ENCODE data around the gene AQP5. TPM values are rescaled to one million over a fixed set of nuclear protein-coding genes. Genes with fewer than 3 reads are reported as not detected.

AQP5 gene
- total RNA-seq, 3 donors from 2014 or later (not counting 1 experiment from before 2014, with no cell fraction given) = not detected

DNA sequence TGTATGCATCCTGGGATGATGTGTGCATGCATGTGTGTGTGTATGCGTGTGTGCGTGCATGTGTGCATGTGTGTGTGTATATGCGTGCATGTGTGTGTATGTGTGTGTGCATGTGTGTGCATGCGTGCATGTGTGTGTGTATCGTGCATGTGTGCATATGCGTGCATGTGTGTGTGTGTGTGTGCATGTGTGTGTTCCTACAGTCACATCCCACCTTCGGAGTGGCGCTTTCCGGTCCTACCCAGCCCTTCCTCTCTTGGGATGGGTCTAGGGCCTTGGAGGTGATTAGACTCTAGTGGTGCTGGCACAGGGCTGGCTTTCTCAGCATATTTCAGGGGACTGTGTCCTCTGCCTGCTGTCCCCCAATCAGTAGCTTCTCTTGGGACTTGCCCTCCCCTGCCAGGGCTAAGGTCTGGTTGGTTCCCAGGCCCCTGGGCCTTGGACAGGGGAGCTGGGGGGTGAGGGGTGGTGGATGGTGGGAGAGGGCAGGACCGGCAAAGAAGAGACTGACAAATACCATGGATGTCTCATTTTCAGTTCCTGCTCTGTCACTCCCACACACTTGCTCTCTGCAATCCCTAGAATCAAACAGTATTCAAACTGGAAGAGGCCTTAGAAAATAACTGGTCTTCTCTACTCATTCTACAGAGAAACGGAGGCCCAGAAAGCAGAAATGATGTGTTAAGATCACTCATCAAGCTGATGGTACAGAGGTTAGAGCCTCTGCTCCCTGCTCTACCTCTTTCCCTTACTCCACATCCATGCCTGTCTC is 36.1 kb upstream of the AQP5 start:
- H3K9me3 ChIP-seq (ENCODE audit: control insufficient read depth, insufficient read depth, low read length) = no peaks in the 10 kb centered on the region
- no peak overlapping the region for H3K4me3 Mint-ChIP-seq
- H3K36me3 Mint-ChIP-seq = no peaks in the 10 kb centered on the region
- no peak overlapping the region for H3K4me3 ChIP-seq (ENCODE audit: low read length)
- no peak overlapping the region for H3K27ac Mint-ChIP-seq
- intact Hi-C loops (cut with micrococcal nuclease) = no loop called here
- H3K4me1 ChIP-seq (ENCODE audit: control insufficient read depth, insufficient read depth, low read length) = no peaks in the 10 kb centered on the region
- no peaks in the 10 kb centered on the region for H3K4me1 Mint-ChIP-seq
- DNase-seq (no peak), ATAC-seq (peak in 1 of 3 donors; percentile 33)
- no peak for TF ChIP-seq CTCF (IDR thresholded peaks at IDR 0.05)
- peaks cover 0 to 9% of the 10 kb centered on the region in 2 donors for H3K27me3 Mint-ChIP-seq (ENCODE audit: low read depth in 2 of 2)
- no peak overlapping the region for H3K27ac ChIP-seq (ENCODE audit: low read length)
- 94% methylated on average over 11 of the region's 11 CpGs for WGBS (ENCODE audit: insufficient coverage)
- no peaks in the 10 kb centered on the region for H3K27me3 ChIP-seq (ENCODE audit: control insufficient read depth, insufficient read depth, low read length)
- H3K36me3 ChIP-seq (ENCODE audit: control insufficient read depth, insufficient read depth, low read length) = no peaks in the 10 kb centered on the region
- H3K9me3 Mint-ChIP-seq = no peaks in the 10 kb centered on the region

GRCh38 chr12:49928471-49928870 is 33.2 kb upstream of the AQP5 start:
- intact Hi-C loops (cut with micrococcal nuclease) = no loop called here
- H3K4me3 ChIP-seq (ENCODE audit: low read length) = no peak overlapping the region
- H3K36me3 ChIP-seq (ENCODE audit: control insufficient read depth, insufficient read depth, low read length) = no peaks in the 10 kb centered on the region
- no peaks in the 10 kb centered on the region for H3K27me3 ChIP-seq (ENCODE audit: control insufficient read depth, insufficient read depth, low read length)
- 96% methylated on average over 6 of the region's 6 CpGs for WGBS (ENCODE audit: insufficient coverage)
- no peaks in the 10 kb centered on the region for H3K36me3 Mint-ChIP-seq
- no peak overlapping the region for H3K4me3 Mint-ChIP-seq
- no peaks in the 10 kb centered on the region for H3K4me1 Mint-ChIP-seq
- ATAC-seq = no peak
- H3K9me3 ChIP-seq (ENCODE audit: control insufficient read depth, insufficient read depth, low read length) = no peaks in the 10 kb centered on the region
- H3K9me3 Mint-ChIP-seq = no peaks in the 10 kb centered on the region
- DNase-seq = no peak
- peaks cover 0 to 6% of the 10 kb centered on the region in 2 donors for H3K27me3 Mint-ChIP-seq (ENCODE audit: low read depth in 2 of 2)
- H3K4me1 ChIP-seq (ENCODE audit: control insufficient read depth, insufficient read depth, low read length) = no peaks in the 10 kb centered on the region
- no peak overlapping the region for H3K27ac ChIP-seq (ENCODE audit: low read length)
- no peak for TF ChIP-seq CTCF (IDR thresholded peaks at IDR 0.05)
- no peak overlapping the region for H3K27ac Mint-ChIP-seq

GRCh38 chr12:49929581-49929980 is 32.1 kb upstream of the AQP5 start:
- no peak overlapping the region for H3K4me3 Mint-ChIP-seq

More at GRCh38 chr12:49929581-49929980, 32.1 kb upstream of the AQP5 start:
- Mint-ChIP-seq H3K36me3 (no peaks in the 10 kb centered on the region), H3K4me1 (no peaks in the 10 kb centered on the region), H3K9me3 (no peaks in the 10 kb centered on the region), H3K27ac (no peak overlapping the region), H3K27me3 (ENCODE audit: low read depth in 2 of 2) (peaks cover 3 to 8% of the 10 kb centered on the region in 2 donors)
- Histone ChIP-seq H3K27me3 (ENCODE audit: control insufficient read depth, insufficient read depth, low read length) (no peaks in the 10 kb centered on the region), H3K4me1 (ENCODE audit: control insufficient read depth, insufficient read depth, low read length) (no peaks in the 10 kb centered on the region), H3K4me3 (ENCODE audit: low read length) (no peak overlapping the region), H3K9me3 (ENCODE audit: control insufficient read depth, insufficient read depth, low read length) (no peaks in the 10 kb centered on the region), H3K27ac (ENCODE audit: low read length) (no peak overlapping the region), H3K36me3 (ENCODE audit: control insufficient read depth, insufficient read depth, low read length) (no peaks in the 10 kb centered on the region)
- intact Hi-C loops (cut with micrococcal nuclease) = no loop called here
- TF ChIP-seq CTCF (IDR thresholded peaks at IDR 0.05) = no peak
- no peak for DNase-seq
- WGBS (ENCODE audit: insufficient coverage) = 91% methylated on average over 7 of the region's 7 CpGs
- no peak for ATAC-seq

Measured in natural killer cell (primary cell).